Body of pancreas (tissue), 4 donors: ENCODE data around the gene DSCAM. TPM values are rescaled to one million over a fixed set of nuclear protein-coding genes. Genes with fewer than 3 reads are reported as not detected.

ENCODE experiments used
- ATAC-seq: fragments of 150-250 bp; one replicate; pipeline ENCODE4 v1.9.1; 2016
- DNase-seq, 4 donors: peaks; one replicate each; pipeline ENCODE4 v3.0.0-alpha.2; 2019
- H3K27ac ChIP-seq, 4 donors: fragments of 200-600 bp; sonication (generic); 1 replicate in 3 of 4; 2 replicates in 1 of 4; pipeline versions ENCODE4 v1.5.1 to v1.6.1; 2016 to 2019; ENCODE audit warnings: mild to moderate bottlenecking in 1 of 4, mixed read lengths in 1 of 4, moderate library complexity in 1 of 4
- H3K27me3 ChIP-seq, 2 donors: fragments of 200-600 bp; sonication (generic); one replicate each; pipeline ENCODE4 v1.6.0; 2016; ENCODE audit warnings: mild to moderate bottlenecking in 1 of 2
- H3K36me3 ChIP-seq, 2 donors: fragments of 200-600 bp; sonication (generic); replicated peaks in 1 of 2; 2 replicates each; pipeline ENCODE4 v1.5.1; 2016; ENCODE audit warnings: low read depth in 2 of 2; ENCODE audit not compliant: insufficient read depth in 1 of 2
- H3K4me1 ChIP-seq: fragments of 200-600 bp; sonication (generic); one replicate; pipeline ENCODE4 v1.6.0; 2016
- H3K4me3 ChIP-seq, 2 donors: fragments of 200-600 bp; sonication (generic); 1 replicate in 1 of 2; 2 replicates in 1 of 2; pipeline ENCODE4 v1.5.1; 2016 to 2019
- H3K9me3 ChIP-seq, 3 donors: fragments of 200-600 bp; sonication (generic); 1 replicate in 2 of 3; 2 replicates in 1 of 3; pipeline ENCODE4 v1.5.1; 2016
- POLR2A ChIP-seq, 3 donors: fragments of 450-650 bp; IDR thresholded peaks; one replicate each; pipeline ENCODE4 v1.6.1; 2016; ENCODE audit warnings: antibody characterized with exemption in 3 of 3, mild to moderate bottlenecking in 2 of 3
- WGBS, 2 donors: methylation state at CpG; one replicate each; pipeline ENCODE4 v1.1.5; 2017; 5-methylcytosine and 5-hydroxymethylcytosine counted together
- intact Hi-C: fragments of 100-400 bp; cut with DNase I; formaldehyde crosslinking; loops from one replicate; pipeline ENCODE4 v1.15.1; 2023
- total RNA-seq, 2 donors: library from RNA; depleted of rRNA; stranded (reverse); fragments of >200 nt; gene quantifications; one replicate each; pipeline ENCODE4 v1.1.0, GENCODE V29; 2016
- TF ChIP-seq, protein P1 (sequence below), 7 experiments: fragments of 450-650 bp in 4 of 7; fragments of 200-600 bp in 3 of 7; sonication (generic) in 3 of 7; IDR thresholded peaks; one replicate each; pipeline ENCODE4 v1.5.1; 2016 to 2019; ENCODE audit warnings: antibody characterized with exemption in 7 of 7

DSCAM gene
- total RNA-seq, 2 donors from 2014 or later: 0.26 TPM; not detected in 1

DNA sequence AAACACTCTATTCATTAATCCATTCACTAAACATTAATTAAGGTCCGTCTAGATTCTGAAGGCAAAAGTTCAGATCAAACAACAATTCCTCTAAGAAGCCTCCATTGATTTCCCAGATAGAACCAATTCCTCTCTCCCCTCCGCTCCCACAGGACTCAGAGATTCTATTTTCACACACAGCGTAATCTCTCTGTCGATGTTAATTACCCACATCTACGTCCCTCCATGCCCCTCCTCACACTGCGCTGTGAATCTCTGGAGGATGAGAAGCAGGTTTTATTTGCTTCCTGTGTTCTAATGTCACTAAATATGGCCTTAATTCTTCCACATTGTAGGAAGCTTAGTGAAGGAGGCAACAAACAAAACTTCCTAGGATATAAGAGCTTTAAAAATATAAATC, 306.7 kb downstream of the DSCAM start:
- Histone ChIP-seq H3K4me3 (no peak overlapping the region), H3K4me1 (no peaks in the 10 kb centered on the region), H3K27me3 (no peaks in the 10 kb centered on the region), H3K36me3 (no peaks in the 10 kb centered on the region), H3K27ac (no peak overlapping the region), H3K9me3 (no peaks in the 10 kb centered on the region)
- intact Hi-C loops: no loop called here
- 48 to 61% methylated on average over 6 of the region's 6 CpGs for WGBS, 2 donors
- ATAC-seq (no peak), DNase-seq (no peak)
- TF ChIP-seq, protein P1, sequence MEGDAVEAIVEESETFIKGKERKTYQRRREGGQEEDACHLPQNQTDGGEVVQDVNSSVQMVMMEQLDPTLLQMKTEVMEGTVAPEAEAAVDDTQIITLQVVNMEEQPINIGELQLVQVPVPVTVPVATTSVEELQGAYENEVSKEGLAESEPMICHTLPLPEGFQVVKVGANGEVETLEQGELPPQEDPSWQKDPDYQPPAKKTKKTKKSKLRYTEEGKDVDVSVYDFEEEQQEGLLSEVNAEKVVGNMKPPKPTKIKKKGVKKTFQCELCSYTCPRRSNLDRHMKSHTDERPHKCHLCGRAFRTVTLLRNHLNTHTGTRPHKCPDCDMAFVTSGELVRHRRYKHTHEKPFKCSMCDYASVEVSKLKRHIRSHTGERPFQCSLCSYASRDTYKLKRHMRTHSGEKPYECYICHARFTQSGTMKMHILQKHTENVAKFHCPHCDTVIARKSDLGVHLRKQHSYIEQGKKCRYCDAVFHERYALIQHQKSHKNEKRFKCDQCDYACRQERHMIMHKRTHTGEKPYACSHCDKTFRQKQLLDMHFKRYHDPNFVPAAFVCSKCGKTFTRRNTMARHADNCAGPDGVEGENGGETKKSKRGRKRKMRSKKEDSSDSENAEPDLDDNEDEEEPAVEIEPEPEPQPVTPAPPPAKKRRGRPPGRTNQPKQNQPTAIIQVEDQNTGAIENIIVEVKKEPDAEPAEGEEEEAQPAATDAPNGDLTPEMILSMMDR (IDR thresholded peaks at IDR 0.05): no peak
- TF ChIP-seq POLR2A (IDR thresholded peaks at IDR 0.05): no peak

DNA sequence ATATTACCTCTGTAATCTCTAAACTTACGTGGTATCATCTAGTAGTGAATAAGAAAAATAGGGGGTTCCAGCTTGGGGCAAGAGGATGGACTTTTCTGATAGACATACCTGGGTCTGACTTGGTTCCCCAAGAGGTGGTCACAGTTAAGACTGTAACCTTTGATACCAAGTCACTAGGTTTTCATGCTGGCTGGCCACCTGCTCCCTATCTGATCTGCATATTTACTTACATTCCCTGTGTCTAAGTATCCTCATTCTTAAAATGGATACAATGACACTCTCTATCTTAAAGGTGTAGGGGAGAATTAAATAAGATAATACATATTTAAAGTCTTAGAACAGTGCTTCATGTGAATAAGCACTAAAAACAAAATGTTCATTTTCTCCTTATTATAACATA, 312.1 kb downstream of the DSCAM start:
- no peak for ATAC-seq
- no peaks in the 10 kb centered on the region for H3K36me3 ChIP-seq
- no peak overlapping the region for H3K4me3 ChIP-seq
- H3K4me1 ChIP-seq: no peaks in the 10 kb centered on the region
- DNase-seq: no peak
- 51 to 59% methylated on average over 1 of the region's 1 CpG for WGBS, 2 donors
- intact Hi-C loops: no loop called here
- H3K9me3 ChIP-seq: no peaks in the 10 kb centered on the region
- TF ChIP-seq POLR2A (IDR thresholded peaks at IDR 0.05): no peak
- TF ChIP-seq, protein P1 (IDR thresholded peaks at IDR 0.05): no peak
- no peaks in the 10 kb centered on the region for H3K27me3 ChIP-seq
- H3K27ac ChIP-seq: no peak overlapping the region

DNA sequence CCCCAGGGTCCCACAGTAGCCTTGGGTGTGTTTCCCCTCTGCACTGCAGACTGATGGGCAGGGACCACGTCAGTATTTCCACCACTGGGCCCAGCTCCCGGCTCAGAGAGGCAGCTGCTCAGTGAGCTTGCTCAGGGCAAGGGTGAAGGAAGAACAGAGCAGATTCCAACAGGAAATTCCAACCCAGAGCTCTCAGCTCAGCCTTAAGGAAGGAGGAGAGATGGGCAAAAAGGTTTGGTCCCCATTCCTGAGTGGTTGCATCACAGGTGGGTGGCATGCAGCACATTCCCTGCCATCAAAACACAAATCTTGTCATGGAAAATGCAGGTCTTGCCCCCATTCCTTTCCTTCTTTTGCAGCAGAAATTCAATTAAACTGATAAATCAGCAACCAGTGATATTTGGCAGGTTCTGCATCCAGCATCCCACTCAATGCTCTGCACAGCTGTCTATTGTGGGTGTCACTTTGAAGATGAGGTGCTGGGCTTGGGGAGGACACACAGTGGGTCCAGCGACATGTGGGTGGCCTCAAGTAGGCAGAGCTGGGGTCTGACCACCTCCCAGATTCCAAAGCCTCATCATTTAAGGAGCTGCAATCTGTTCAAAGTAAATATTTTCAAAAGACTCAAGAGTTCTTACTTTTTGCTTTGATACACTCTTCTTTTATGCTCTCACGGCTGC, 315.4 kb downstream of the DSCAM start:
- no peak overlapping the region for H3K4me3 ChIP-seq
- DNase-seq (no peak), ATAC-seq (no peak)
- intact Hi-C loops: no loop called here
- TF ChIP-seq POLR2A (IDR thresholded peaks at IDR 0.05): no peak
- TF ChIP-seq, protein P1 (IDR thresholded peaks at IDR 0.05): no peak
- no peaks in the 10 kb centered on the region for H3K4me1 ChIP-seq
- no peaks in the 10 kb centered on the region for H3K36me3 ChIP-seq
- peaks cover 0 to 10% (median 0%) of the 10 kb centered on the region in 3 donors for H3K9me3 ChIP-seq
- WGBS, 2 donors: 44 to 49% methylated on average over 4 of the region's 4 CpGs
- no peak overlapping the region for H3K27ac ChIP-seq
- no peaks in the 10 kb centered on the region for H3K27me3 ChIP-seq

DNA sequence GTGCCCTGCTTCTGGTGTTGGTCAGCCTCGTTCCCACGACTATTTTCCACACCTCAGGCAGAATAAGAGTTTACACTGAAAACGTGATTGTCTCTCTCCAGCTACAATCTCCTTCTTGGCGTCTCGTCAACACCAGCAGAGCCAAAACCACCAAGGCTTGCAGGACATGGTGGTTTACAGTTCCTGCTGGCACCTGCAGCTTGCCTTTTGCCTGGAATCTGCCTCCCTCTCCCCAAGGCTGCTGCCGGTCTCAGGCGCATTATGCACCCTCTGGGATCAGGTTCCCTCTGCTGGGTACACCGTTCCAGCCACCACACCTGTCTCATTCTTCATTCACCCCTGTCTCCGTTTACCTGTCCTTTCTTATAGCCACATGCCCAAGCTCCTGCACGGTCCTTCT, 315.9 kb downstream of the DSCAM start:
- TF ChIP-seq, protein P1 (IDR thresholded peaks at IDR 0.05): no peak
- TF ChIP-seq POLR2A (IDR thresholded peaks at IDR 0.05): no peak
- no peak overlapping the region for H3K27ac ChIP-seq
- H3K4me3 ChIP-seq: no peak overlapping the region
- 65 to 74% methylated on average over 10 of the region's 10 CpGs for WGBS, 2 donors
- H3K27me3 ChIP-seq: no peaks in the 10 kb centered on the region
- peaks cover 0 to 10% (median 0%) of the 10 kb centered on the region in 3 donors for H3K9me3 ChIP-seq
- ATAC-seq: no peak
- H3K36me3 ChIP-seq: no peaks in the 10 kb centered on the region
- no peak for DNase-seq
- intact Hi-C loops: no loop called here
- no peaks in the 10 kb centered on the region for H3K4me1 ChIP-seq

DNA sequence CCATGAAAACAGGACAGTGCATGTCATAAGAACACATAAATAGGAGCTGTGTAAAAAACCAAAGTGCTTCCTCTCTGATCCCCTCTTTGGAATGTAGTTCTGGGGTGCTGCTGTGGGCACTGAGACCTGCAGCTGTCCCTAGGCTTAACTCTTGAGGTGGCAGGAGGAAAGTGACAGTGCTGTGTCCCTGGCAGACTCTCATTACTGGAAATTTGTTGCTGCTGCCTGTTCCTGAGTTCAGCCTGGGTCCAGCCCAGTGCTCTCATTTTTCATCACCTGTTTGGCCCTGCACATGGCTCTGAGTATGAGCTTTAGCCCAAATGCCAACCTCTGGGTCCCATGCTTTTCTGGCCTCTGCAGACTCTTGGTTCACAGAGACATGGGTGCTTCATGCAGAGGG, 329.3 kb downstream of the DSCAM start:
- no peak overlapping the region for H3K27ac ChIP-seq
- ATAC-seq (no peak), DNase-seq (no peak)
- H3K27me3 ChIP-seq: no peaks in the 10 kb centered on the region
- no peak overlapping the region for H3K4me3 ChIP-seq
- no peaks in the 10 kb centered on the region for H3K36me3 ChIP-seq
- TF ChIP-seq, protein P1 (IDR thresholded peaks at IDR 0.05): no peak
- TF ChIP-seq POLR2A (IDR thresholded peaks at IDR 0.05): no peak
- H3K9me3 ChIP-seq: no peaks in the 10 kb centered on the region
- no peaks in the 10 kb centered on the region for H3K4me1 ChIP-seq
- intact Hi-C loops: no loop called here
